Panc1 (cell line): ENCODE results near the gene CPAMD8. TPM values are rescaled to one million over a fixed set of nuclear protein-coding genes. Genes with fewer than 3 reads are reported as not detected.
A peak's percentile ranks its signal among the peaks of the same experiment; 100 is the strongest.

ENCODE experiments used
- ATAC-seq: fragments of 200-7000 bp; cut with Tn5 transposase; 2 replicates; pipeline ENCODE4 v1.9.1; 2020; ENCODE audit warnings: mild to moderate bottlenecking, moderate library complexity
- BruUV-seq: library from RNA; stranded (reverse); fragments of 400-500 nt; replicated peaks from 2 replicates; lab custom pipeline; 2021; lab: Mats Ljungman, UMichigan
- CTCF ChIA-PET: fragments of 300-600 bp; sonication (Branson Sonifier 250); formaldehyde crosslinking; loops from one replicate; lab custom pipeline; 2022; ENCODE audit warnings: antibody characterized with exemption; lab: Charles Lee
- POLR2A ChIA-PET: fragments of 300-600 bp; sonication (Branson Sonifier 250); formaldehyde crosslinking; loops from one replicate; lab custom pipeline; 2022; ENCODE audit warnings: antibody characterized with exemption; lab: Charles Lee
- DNase-seq: peaks from one replicate; pipeline ENCODE4 v3.0.0-alpha.2; 2010; ENCODE audit warnings: low read depth, low spot score
- H3K27ac ChIP-seq: 2 replicates; pipeline ENCODE4 v1.5.1; 2011; ENCODE audit warnings: mild to moderate bottlenecking, low read length, inconsistent platforms
- H3K27me3 ChIP-seq: fragments of 200-500 bp; sonication (Bioruptor generic); 2 replicates; pipeline ENCODE4 v1.6.0; 2014; ENCODE audit warnings: low read length, inconsistent platforms; ENCODE audit not compliant: control insufficient read depth, insufficient read depth
- H3K36me3 ChIP-seq: fragments of 200-500 bp; sonication (Bioruptor generic); 2 replicates; pipeline ENCODE4 v1.5.1; 2014; ENCODE audit warnings: inconsistent platforms, mild to moderate bottlenecking, low read length, moderate library complexity; ENCODE audit not compliant: control insufficient read depth, insufficient read depth
- H3K4me1 ChIP-seq: 2 replicates; pipeline ENCODE4 v1.5.1; 2011; ENCODE audit warnings: inconsistent platforms, mild to moderate bottlenecking, low read length, moderate library complexity; ENCODE audit not compliant: control insufficient read depth, insufficient read depth
- H3K4me3 ChIP-seq, 2 experiments: 2 replicates each; pipeline ENCODE4 v1.5.1; 2011 to 2012; ENCODE audit warnings: low read depth in 2 of 2, low read length in 2 of 2, mild to moderate bottlenecking in 2 of 2, inconsistent platforms in 1 of 2, moderate library complexity in 1 of 2
- H3K9me3 ChIP-seq: fragments of 200-500 bp; sonication (Bioruptor generic); 2 replicates; pipeline ENCODE4 v1.5.1; 2014; ENCODE audit warnings: low read depth, mild to moderate bottlenecking, inconsistent platforms, low read length, moderate library complexity; ENCODE audit not compliant: control insufficient read depth, insufficient read depth
- POLR2AphosphoS5 ChIP-seq: IDR thresholded peaks from 2 replicates; pipeline ENCODE4 v1.6.1; 2012; ENCODE audit warnings: mild to moderate bottlenecking, low read depth, low read length, moderate library complexity
- REST ChIP-seq, 2 experiments: IDR thresholded peaks; 2 replicates each; pipeline ENCODE4 v1.6.1; 2011 to 2012; ENCODE audit warnings: low read depth in 2 of 2, control low read depth in 1 of 2, low read length in 1 of 2, mild to moderate bottlenecking in 1 of 2, moderate library complexity in 1 of 2; ENCODE audit not compliant: insufficient read depth in 1 of 2
- SIN3A ChIP-seq: IDR thresholded peaks from 2 replicates; pipeline ENCODE4 v1.6.1; 2012; ENCODE audit warnings: low read depth, mild to moderate bottlenecking, low read length, moderate library complexity, borderline replicate concordance; ENCODE audit not compliant: insufficient read depth
- TCF7L2 ChIP-seq: IDR thresholded peaks from 2 replicates; pipeline ENCODE4 v1.6.1; 2011; ENCODE audit warnings: mild to moderate bottlenecking, low read depth, low read length, inconsistent platforms
- in situ Hi-C: cut with HindIII; loops from 2 replicates; pipeline ENCODE4 v1.10.0; 2016; ENCODE audit warnings: low sequenced_read_pairs, low pct_unique_long_range_greater_than_20kb
- intact Hi-C: fragments of 100-400 bp; cut with micrococcal nuclease; formaldehyde crosslinking; loops from one replicate; pipeline ENCODE4 v1.10.0; 2022; ENCODE audit not compliant: unreplicated experiment
- total RNA-seq: library from RNA; stranded (reverse); gene quantifications from one replicate; pipeline ENCODE4 v1.2.1, GENCODE V29; 2021; ENCODE audit not compliant: unreplicated experiment
- TF ChIP-seq, protein P1 (sequence below): fragments of 450-650 bp; IDR thresholded peaks from 2 replicates; pipeline ENCODE4 v1.5.1; 2017; ENCODE audit warnings: mild to moderate bottlenecking

Gene CPAMD8
- total RNA-seq, 1 experiment from 2014 or later, result 2.0 TPM

GRCh38 chr19:17073869-17074633, 47.4 kb upstream of the CPAMD8 start:
- H3K4me1 ChIP-seq, result peaks cover 22% of the 10 kb centered on the region
- POLR2A ChIA-PET, result no interaction called here
- peak overlapping the region; percentile 90 for H3K27ac ChIP-seq
- in situ Hi-C loops, result no loop called here
- no TSS peak for BruUV-seq
- H3K27me3 ChIP-seq, result no peaks in the 10 kb centered on the region
- DNase-seq (no peak), ATAC-seq (no peak)
- H3K4me3 ChIP-seq, result peak overlapping the region; percentile 68 to 81
- no peaks in the 10 kb centered on the region for H3K36me3 ChIP-seq
- CTCF ChIA-PET, result no interaction called here
- no peak for TF ChIP-seq SIN3A
- no peak for TF ChIP-seq TCF7L2
- TF ChIP-seq, protein P1, sequence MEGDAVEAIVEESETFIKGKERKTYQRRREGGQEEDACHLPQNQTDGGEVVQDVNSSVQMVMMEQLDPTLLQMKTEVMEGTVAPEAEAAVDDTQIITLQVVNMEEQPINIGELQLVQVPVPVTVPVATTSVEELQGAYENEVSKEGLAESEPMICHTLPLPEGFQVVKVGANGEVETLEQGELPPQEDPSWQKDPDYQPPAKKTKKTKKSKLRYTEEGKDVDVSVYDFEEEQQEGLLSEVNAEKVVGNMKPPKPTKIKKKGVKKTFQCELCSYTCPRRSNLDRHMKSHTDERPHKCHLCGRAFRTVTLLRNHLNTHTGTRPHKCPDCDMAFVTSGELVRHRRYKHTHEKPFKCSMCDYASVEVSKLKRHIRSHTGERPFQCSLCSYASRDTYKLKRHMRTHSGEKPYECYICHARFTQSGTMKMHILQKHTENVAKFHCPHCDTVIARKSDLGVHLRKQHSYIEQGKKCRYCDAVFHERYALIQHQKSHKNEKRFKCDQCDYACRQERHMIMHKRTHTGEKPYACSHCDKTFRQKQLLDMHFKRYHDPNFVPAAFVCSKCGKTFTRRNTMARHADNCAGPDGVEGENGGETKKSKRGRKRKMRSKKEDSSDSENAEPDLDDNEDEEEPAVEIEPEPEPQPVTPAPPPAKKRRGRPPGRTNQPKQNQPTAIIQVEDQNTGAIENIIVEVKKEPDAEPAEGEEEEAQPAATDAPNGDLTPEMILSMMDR, result no peak
- TF ChIP-seq POLR2AphosphoS5, result no peak
- TF ChIP-seq REST (IDR thresholded peaks at IDR 0.05; ENCODE audit: insufficient read depth in 1 of 2, low read depth in 2 of 2, low read length in 1 of 2), result no peak
- intact Hi-C loops, result no loop called here
- no peaks in the 10 kb centered on the region for H3K9me3 ChIP-seq

DNA sequence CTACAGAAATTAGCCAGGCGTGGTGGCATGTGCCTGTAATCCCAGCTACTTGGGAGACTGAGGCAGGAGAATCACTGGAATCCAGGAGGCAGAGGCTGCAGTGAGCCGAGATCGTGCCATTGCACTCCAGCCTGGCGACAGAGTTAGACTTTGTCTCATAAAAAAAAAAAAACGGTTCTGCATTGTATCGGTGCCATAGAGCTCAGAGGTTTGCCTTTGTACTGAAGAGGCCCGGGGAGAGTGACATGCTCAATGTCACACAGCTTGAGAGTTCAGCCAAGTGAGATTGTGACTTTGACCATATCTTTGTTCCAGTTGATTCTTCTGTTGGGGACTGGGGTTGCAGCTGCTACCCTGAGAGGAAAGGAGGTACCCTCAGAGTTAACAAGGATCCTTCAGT, 44.3 kb upstream of the CPAMD8 start:
- intact Hi-C loops, result no loop called here
- Histone ChIP-seq H3K4me1 (peaks cover 4% of the 10 kb centered on the region), H3K36me3 (no peaks in the 10 kb centered on the region; the same call in 1 of the 2 replicates), H3K27me3 (no peaks in the 10 kb centered on the region), H3K27ac (no peak overlapping the region), H3K9me3 (no peaks in the 10 kb centered on the region), H3K4me3 (no peak overlapping the region)
- POLR2A ChIA-PET, result interaction anchor here (0.6 kb wide), 1 partner anchor 123 kb away, joined by 4 read pairs; no protein-coding TSS in a partner anchor
- DNase-seq (no peak), ATAC-seq (no peak)
- no TSS peak for BruUV-seq
- CTCF ChIA-PET, result no interaction called here
- TF ChIP-seq TCF7L2, result no peak
- TF ChIP-seq, protein P1, result no peak
- no peak for TF ChIP-seq REST (IDR thresholded peaks at IDR 0.05; ENCODE audit: insufficient read depth in 1 of 2, low read depth in 2 of 2, low read length in 1 of 2)
- no peak for TF ChIP-seq SIN3A
- TF ChIP-seq POLR2AphosphoS5, result no peak
- in situ Hi-C loops, result no loop called here
